HAP-1 (cell line): ENCODE measurements around the gene CCDC88A.
A peak's percentile ranks its signal among the peaks of the same experiment; 100 is the strongest.
"Not testable (repeated sequence)": the region's sequence is repeated elsewhere in the genome, so short reads cannot be mapped to it uniquely, and the experiment has no call there.

ENCODE experiments used
- DNase-seq, 2 experiments: peaks; one replicate each; pipeline ENCODE4 v3.0.0-alpha.2; 2016 to 2020; ENCODE audit warnings: low spot score in 2 of 2
- H3K27me3 ChIP-seq: fragments of 250-450 bp; sonication (Bioruptor Pico); 2 replicates; pipeline ENCODE4 v1.5.1; 2020; ENCODE audit warnings: low read depth, mild to moderate bottlenecking, moderate library complexity
- H3K36me3 ChIP-seq: fragments of 250-450 bp; sonication (Bioruptor Pico); replicated peaks from 2 replicates; pipeline ENCODE4 v1.5.1; 2020; ENCODE audit warnings: mild to moderate bottlenecking
- H3K4me1 ChIP-seq: fragments of 250-450 bp; sonication (Bioruptor Pico); 2 replicates; pipeline ENCODE4 v1.5.1; 2020; ENCODE audit warnings: mild to moderate bottlenecking
- H3K4me3 ChIP-seq: fragments of 250-450 bp; sonication (Bioruptor Pico); 2 replicates; pipeline ENCODE4 v1.5.1; 2020; ENCODE audit warnings: mild to moderate bottlenecking, moderate library complexity
- H3K9me3 ChIP-seq: fragments of 250-450 bp; sonication (Bioruptor Pico); 2 replicates; pipeline ENCODE4 v1.5.1; 2020; ENCODE audit warnings: mild to moderate bottlenecking, moderate library complexity
- in situ Hi-C: fragments of 300-500 bp; cut with MboI; formaldehyde crosslinking; loops from 3 replicates; pipeline ENCODE4 v1.14.3; 2020; ENCODE audit warnings: low sequenced_read_pairs, inconsistent platforms, mixed read lengths

The CCDC88A gene

DNA sequence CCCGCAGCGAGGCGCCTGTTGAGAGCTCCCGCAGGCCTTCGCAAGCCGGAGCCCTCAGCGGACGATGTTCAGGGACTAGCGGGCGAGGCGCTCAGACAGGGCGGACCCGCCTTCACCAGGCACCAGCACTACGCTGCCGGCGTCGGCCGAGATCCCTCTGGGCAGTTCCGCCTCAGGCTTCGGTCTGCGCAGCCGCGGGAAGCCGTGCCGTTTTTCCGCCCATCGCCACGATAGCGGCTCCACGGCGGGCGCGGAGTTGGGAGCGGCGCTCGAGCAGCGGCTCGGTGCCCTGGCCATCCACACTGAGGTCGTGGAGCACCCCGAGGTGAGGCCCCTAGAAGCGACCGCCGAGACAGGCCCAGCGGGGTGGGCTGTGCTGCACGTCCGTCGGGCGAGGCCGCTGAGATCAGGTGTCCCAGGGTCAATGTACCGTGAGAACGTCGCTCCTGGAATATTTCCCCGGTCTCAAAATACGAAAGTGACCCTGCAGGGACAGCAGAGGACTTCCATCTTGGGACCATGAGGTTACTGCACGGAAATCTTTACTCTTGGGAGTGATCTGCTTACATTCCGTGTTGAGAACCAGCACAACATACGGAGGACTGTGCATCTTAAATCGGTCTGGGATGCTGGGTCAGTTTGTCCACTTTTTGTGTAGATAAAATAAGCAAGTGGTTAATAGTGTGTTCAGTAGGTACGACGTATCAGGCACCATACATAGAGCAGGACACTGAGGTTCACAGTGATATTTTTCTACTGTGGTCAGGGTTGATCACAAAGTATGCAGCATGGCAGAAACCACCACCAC, 137.3 kb downstream of the CCDC88A start:
- Histone ChIP-seq H3K9me3 (no peaks in the 10 kb centered on the region), H3K4me3 (peak overlapping the region; percentile 40), H3K4me1 (peaks cover 52% of the 10 kb centered on the region), H3K36me3 (no peaks in the 10 kb centered on the region; the same call in 1 of the 2 replicates), H3K27me3 (no peaks in the 10 kb centered on the region)
- DNase-seq: peak; percentile 80 to 88
- in situ Hi-C loops: no loop called here

DNA sequence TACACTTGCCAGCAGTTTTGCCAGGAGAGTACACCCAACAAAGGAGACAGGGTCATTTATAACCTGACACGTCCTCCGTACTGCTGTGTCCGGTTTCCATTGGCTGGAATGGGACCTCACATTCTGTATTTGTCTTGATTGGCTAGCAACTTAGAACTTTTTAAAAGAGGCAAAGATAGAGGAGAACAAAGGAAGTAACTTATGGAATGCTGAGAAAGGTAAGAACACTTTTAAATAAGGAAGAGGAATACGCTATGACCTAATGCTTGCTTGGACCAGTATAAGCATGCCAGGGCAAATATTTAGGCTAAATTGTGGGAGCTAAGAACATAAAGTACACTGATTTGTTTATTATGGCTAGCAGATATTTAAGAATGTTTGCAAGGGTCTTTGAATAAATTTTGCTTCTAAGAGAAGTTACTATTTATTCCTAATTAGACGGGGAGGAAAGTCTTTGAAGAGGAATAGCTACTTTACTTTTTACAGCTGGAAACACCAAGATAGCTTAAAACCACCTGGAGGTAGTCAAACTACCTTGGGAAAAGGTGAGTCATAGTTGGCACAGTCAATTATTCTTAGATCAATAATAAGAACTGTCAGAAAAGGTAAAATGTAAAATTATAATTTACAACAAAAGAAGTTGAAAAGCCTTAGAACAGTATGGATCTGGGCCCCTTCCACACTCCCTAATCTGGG, 138.7 kb downstream of the CCDC88A start:
- in situ Hi-C loops: not testable (repeated sequence)

DNA sequence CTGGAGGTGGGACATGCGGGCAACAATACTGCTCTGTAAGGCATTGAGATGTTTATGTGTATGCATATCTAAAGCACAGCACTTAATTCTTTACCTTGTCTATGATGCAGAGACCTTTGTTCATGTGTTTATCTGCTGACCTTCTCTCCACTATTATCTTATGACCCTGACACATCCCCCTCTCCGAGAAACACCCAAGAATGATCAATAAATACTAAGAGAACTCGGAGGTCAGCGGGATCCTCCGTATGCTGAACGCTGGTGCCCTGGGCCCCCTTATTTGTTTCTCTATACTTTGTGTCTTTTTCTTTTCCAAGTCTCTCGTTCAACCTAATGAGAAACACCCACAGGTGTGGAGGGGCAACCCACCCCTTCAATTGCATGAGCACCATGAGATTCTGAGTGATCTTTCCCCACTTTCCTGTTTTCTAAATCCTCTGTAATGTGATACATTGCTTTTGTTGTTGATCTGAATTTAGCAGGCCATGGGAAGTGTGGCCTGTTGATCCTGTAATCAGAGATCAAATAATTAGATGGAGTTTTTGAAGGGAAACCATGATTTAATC, 139.7 kb downstream of the CCDC88A start:
- DNase-seq: peak; percentile 29 to 50
- peaks cover 48% of the 10 kb centered on the region for H3K4me1 ChIP-seq
- H3K36me3 ChIP-seq, H3K9me3 ChIP-seq, in situ Hi-C loops, H3K27me3 ChIP-seq: not testable (repeated sequence)
- H3K4me3 ChIP-seq: peak overlapping the region; percentile 2; the same call in 1 of the 2 replicates

More for the DNA sequence above, 138.7 kb downstream of the CCDC88A start:
- H3K36me3 ChIP-seq, H3K9me3 ChIP-seq, H3K4me3 ChIP-seq, H3K27me3 ChIP-seq: not testable (repeated sequence)
- H3K4me1 ChIP-seq: peaks cover 48% of the 10 kb centered on the region
- DNase-seq: peak; percentile 10 to 40

DNA sequence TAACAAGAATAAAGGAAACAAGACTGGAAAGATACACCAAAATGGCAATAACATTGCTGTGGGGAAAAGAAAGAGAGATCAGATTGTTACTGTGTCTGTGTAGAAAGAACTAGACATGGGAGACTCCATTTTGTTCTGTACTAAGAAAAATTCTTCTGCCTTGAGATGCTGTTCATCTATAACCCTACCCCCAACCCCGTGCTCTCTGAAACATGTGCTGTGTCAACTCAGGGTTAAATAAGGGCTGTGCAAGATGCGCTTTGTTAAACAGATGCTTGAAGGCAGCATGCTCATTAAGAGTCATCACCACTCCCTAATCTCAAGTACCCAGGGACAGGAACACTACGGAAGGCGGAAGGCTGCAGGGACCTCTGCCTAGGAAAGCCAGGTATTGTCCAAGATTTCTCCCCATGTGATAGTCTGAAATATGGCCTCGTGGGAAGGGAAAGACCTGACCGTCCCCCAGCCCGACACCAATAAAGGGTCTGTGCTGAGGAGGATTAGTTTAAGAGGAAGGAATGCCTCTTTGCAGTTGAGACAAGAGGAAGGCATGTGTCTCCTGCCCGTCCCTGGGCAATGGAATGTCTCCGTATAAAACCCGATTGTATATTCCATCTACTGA, 140.3 kb downstream of the CCDC88A start:
- H3K4me1 ChIP-seq: peaks cover 48% of the 10 kb centered on the region
- H3K4me3 ChIP-seq, H3K9me3 ChIP-seq, in situ Hi-C loops, H3K36me3 ChIP-seq, H3K27me3 ChIP-seq: not testable (repeated sequence)
- peak; percentile 80 to 84 for DNase-seq

DNA sequence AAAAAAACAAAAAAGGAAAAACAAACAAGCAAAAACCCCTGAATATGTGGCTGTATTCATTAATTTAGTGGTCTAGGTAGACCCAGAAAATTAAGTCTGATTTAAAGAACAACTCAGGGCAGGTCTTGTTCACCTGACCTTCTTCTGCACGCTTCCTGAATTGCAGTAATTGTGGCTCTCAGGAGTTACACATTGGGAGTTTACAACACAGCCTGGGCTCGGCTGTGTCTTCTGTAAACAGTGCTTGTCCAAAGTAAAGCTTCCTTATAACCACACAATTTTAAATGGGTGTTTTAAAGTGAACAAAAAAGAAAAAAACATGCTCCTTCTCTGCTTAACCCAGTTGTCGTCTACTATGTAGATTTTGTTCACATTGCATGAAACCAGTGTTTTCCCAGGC, 142.3 kb downstream of the CCDC88A start:
- in situ Hi-C loops: no loop called here
- H3K4me1 ChIP-seq: peaks cover 37% of the 10 kb centered on the region
- DNase-seq: no peak
- no peaks in the 10 kb centered on the region for H3K9me3 ChIP-seq
- no peaks in the 10 kb centered on the region for H3K36me3 ChIP-seq
- H3K4me3 ChIP-seq: no peak overlapping the region
- H3K27me3 ChIP-seq: no peaks in the 10 kb centered on the region

DNA sequence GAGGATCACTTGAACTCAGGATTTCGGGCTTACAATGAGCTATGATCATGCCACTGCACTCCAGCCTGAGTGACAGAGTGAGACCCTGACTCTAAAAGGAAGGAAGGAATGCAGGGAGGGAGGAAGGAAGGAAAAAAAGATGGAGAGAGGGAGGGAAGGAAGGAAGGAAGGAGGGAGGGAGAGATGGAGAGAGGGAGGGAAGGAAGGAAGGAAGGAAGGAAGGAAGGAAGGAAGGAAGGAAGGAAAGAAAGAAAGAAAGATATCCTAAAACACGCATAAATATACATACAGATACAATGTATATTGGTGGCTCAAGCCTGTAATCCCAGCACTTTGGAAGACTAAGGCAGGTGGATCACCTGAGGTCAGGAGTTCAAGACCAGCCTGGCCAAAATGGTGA, 145.3 kb downstream of the CCDC88A start:
- H3K4me3 ChIP-seq, H3K9me3 ChIP-seq, in situ Hi-C loops, H3K27me3 ChIP-seq, H3K36me3 ChIP-seq, DNase-seq: not testable (repeated sequence)
- H3K4me1 ChIP-seq: peaks cover 20% of the 10 kb centered on the region

DNA sequence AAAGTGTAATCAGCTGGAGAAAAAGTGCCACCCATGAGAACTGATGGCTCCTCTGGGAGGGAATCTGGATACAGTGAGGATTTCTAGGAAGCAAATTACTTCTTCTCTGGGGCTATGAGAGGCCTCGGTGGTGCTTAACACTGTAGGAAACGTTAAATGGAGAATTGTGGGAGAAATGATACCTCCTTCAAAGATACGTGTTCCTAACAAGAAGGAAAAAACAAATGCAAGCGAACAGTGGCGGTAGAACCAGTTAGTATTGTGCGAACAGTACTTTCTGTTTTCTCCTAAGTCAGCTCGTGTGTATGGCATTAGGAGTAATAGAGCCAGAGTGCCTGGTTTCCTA, 150.0 kb downstream of the CCDC88A start:
- no peak for DNase-seq
- Histone ChIP-seq H3K27me3 (no peaks in the 10 kb centered on the region), H3K4me1 (peaks cover 15% of the 10 kb centered on the region), H3K36me3 (peaks cover 13% of the 10 kb centered on the region), H3K4me3 (peak overlapping the region; percentile 74), H3K9me3 (no peaks in the 10 kb centered on the region)
- in situ Hi-C loops: no loop called here

DNA sequence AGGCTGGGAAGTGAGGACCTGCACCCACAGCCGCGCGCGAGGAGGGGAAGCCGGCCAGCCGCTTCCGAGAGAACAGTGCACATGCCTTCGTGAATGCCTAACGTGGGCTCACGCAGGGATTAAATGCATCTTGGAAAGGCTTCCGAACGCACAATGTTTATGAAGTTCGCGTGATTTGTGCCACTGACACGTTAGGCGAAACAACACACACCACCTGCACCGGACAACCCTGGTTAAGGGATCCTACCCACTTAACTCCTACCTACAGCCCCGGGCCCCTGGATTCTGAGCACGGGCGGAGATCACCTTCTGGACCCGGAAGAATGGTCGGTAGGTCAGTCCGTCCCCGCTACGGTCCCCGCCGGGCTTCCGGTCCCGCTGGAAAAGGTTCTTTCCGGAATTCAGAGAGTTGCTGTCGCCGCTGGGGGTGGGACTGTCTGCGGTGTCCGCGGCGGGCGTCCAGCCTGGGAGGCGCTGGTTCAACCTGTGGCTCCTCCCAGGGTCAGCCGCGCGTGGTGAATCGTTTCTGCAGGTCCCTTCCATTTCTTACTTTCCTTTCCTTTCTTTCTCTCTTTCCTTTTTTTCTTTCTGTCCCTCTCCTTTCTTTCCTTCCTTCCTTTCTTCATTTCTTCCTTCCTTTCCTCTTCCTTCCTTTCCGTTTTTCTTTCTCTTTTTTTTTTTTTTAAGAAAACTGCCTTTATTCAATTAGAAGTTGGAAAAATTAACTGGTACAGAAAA, 150.6 kb downstream of the CCDC88A start, which contains the start of gene MTIF2:
TSS of gene MTIF2 (minus strand) at position 325 of the 738 bp plus-strand sequence. CDS start 5,373 bp downstream, outside the sequence.
- Histone ChIP-seq H3K36me3 (peaks cover 14% of the 10 kb centered on the region), H3K9me3 (no peaks in the 10 kb centered on the region), H3K27me3 (no peaks in the 10 kb centered on the region), H3K4me3 (peak within 1 kb of the TSS; percentile 74), H3K4me1 (peaks cover 15% of the 10 kb centered on the region)
- in situ Hi-C loops: no loop called here
- DNase-seq: peak; percentile 93 to 98

DNA sequence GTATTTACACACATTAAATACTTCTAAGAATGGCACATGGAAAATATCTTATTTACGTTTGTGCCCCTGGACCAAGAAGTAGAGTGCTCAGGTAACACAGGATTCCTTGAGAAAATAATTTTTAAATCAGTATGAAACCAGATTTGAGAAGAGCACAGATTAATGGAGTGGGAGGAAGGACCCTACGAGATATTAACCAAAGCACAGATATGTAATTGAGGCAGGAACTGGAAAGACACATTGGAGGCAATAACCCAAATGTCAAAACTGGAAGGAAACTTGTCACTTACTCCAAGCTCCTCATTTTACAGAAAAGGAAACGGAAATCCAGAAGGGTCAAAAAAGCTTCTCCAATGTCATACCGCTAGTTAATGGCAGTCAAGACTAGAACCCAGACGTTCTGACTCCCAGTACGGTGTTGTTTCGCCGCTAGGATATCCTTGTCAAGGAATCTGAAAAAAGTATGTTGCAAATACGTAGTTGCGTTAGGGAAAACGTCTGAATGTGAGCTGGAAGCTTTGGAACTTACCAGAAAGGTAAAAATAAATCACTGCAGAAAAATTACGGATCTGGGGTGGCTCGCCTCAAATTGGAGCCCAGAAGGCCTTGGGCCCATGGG, 151.3 kb downstream of the CCDC88A start:
- no peak for DNase-seq
- no peaks in the 10 kb centered on the region for H3K9me3 ChIP-seq
- H3K27me3 ChIP-seq: no peaks in the 10 kb centered on the region
- peaks cover 15% of the 10 kb centered on the region for H3K4me1 ChIP-seq
- in situ Hi-C loops: no loop called here
- H3K4me3 ChIP-seq: peak overlapping the region; percentile 74
- peaks cover 20% of the 10 kb centered on the region for H3K36me3 ChIP-seq

DNA sequence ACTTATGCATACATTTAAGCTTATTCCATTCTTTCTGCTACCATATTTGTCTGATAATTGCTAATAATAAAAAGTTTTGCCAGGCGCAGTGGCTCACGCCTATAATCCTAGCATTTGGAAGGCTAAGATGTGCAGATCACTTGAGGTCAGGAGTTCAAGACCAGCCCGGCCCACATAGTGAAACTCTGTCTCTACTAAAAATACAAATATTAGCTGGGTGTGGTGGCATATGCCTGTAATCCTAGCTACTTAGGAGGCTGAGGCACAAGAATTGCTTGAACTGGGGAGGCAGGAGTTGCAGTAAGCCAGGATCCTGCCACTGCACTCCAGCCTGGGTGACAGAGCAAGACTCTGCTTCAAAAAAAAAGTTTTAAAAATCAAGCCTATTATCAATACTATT, 160.1 kb downstream of the CCDC88A start:
- H3K9me3 ChIP-seq, H3K4me3 ChIP-seq, in situ Hi-C loops, H3K4me1 ChIP-seq, DNase-seq, H3K27me3 ChIP-seq: not testable (repeated sequence)
- H3K36me3 ChIP-seq: peaks cover 40% of the 10 kb centered on the region

DNA sequence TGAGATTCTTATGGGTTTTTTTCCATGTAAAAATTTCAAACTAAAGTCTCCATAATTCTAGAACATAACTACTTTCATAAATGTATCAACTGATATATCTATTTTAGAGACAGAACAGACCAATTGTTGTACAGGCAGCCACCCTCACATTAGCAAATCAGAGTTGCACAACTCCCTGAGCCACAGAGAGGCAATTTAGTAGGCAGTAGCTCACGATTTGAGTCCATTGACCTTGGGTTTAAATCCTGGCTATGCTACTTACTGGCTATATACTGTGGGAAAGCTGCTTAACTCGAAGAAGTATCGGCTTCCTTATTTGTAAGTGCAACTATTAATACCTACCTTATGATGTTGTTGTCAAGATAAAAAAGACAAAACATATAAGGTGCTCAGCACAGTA, 166.8 kb downstream of the CCDC88A start:
- H3K9me3 ChIP-seq: no peaks in the 10 kb centered on the region
- peaks cover 41% of the 10 kb centered on the region for H3K36me3 ChIP-seq
- H3K4me1 ChIP-seq: no peaks in the 10 kb centered on the region
- no peaks in the 10 kb centered on the region for H3K27me3 ChIP-seq
- in situ Hi-C loops: no loop called here
- no peak overlapping the region for H3K4me3 ChIP-seq
- no peak for DNase-seq

DNA sequence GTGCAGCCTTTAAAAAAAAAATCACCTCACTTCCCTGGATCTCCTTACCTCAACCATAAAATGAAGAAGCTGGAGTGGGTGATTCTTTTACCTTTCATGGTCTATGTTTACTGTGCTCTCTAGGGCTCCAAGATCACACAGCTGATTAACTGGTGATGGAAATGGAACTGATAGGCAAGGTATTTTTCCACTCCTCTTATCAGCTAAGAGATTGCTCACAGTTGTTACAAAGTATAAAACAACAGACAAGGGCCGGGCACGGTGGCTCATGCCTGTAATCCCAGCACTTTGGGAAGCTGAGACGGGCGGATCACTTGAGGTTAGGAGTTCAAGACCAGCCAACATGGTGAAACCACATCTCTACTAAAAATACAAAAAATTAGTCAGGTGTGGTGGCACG, 172.6 kb downstream of the CCDC88A start:
- H3K4me1 ChIP-seq: no peaks in the 10 kb centered on the region
- DNase-seq: no peak
- no peaks in the 10 kb centered on the region for H3K27me3 ChIP-seq
- no peak overlapping the region for H3K4me3 ChIP-seq
- in situ Hi-C loops: no loop called here
- no peaks in the 10 kb centered on the region for H3K9me3 ChIP-seq
- H3K36me3 ChIP-seq: peaks cover 45% of the 10 kb centered on the region

DNA sequence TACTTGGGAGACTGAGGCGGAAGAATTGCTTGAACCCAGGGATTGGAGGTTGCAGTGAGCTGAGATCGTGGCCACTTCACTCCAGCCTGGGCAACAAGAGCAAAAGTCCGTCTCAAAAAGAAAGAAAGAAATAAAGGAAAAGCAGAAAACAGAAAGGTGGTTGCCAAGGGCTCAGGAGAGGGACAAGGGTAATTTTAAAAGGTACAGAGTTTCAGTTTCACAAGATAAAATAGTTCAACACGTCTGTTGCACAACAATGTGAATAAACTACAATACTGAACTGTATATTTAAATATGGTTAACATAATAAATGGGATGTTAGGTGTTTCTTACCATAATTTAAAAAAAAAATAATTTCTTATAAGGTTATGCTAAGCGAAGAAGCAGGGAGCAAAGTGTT, 174.2 kb downstream of the CCDC88A start:
- H3K4me3 ChIP-seq: no peak overlapping the region
- H3K36me3 ChIP-seq: peaks cover 41% of the 10 kb centered on the region
- H3K27me3 ChIP-seq: no peaks in the 10 kb centered on the region
- no peak for DNase-seq
- H3K9me3 ChIP-seq: no peaks in the 10 kb centered on the region
- in situ Hi-C loops: no loop called here
- H3K4me1 ChIP-seq: no peaks in the 10 kb centered on the region
